Measurements from ENCODE around the gene MAZ.

DNA sequence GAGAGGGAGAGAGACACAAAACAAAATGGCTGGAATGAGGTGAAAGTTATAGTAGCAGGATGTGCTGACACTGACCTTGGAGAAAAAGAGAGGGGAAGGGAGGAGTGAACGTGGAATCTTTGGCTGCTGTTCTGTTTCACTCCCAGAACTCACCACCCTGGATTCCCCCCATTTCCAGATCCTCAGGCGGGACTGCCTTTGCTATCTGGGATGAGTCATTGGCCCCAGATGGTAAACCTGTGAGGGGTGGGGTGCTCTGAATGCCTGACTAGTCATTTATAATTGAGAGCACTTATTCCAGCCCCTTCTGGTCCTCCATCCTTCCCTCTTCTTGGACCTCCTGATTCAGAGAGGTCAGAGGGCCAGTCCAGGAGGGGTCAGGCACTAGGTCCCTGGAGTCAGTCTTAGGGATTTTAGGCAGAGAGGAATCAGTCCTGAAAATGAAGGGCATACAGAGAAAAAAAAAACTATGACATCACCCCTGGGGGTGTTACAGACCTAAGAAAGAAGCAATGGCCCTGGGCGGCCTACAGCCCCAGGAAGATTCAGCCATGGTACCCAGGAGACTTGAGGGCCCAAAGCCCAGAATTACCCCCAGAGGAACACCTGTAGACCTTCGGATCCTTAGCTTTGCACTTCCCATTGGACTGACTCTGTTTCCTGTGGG lies 30.5 kb upstream of the MAZ start:
- TF ChIP-seq POLR2A (IDR thresholded peaks at IDR 0.05; ENCODE audit: low read length) = no peak
- no peak for TF ChIP-seq GATA1 (IDR thresholded peaks at IDR 0.05; ENCODE audit: low read depth, low read length)

Measured in erythroblast (primary cell).